Mammary epithelial cell (primary cell): ENCODE results near the gene HDAC4.

Experiments
- CTCF ChIP-seq, 2 donors: IDR thresholded peaks in 1 of 2; conservative IDR thresholded peaks in 1 of 2; 2 replicates each; pipeline ENCODE4 v1.5.1; 2011 to 2012; ENCODE audit warnings: inconsistent platforms in 2 of 2, low read length in 2 of 2, mild to moderate bottlenecking in 2 of 2, control low read depth in 1 of 2, low read depth in 1 of 2; ENCODE audit not compliant: insufficient read depth in 1 of 2; ENCODE audit errors: extremely low read depth in 1 of 2
- EZH2 ChIP-seq: IDR thresholded peaks from 2 replicates; pipeline ENCODE4 v1.6.1; 2012; ENCODE audit warnings: low read length, inconsistent platforms, borderline replicate concordance

- TF ChIP-seq CTCF (conservative IDR thresholded peaks at IDR 0.05 in 1 of 2, IDR thresholded peaks at IDR 0.05 in 1 of 2; ENCODE audit: extremely low read depth in 1 of 2, insufficient read depth in 1 of 2, low read depth in 1 of 2, low read length in 2 of 2) (no peak), EZH2 (no peak)
These were observed 136.9 kb downstream of the HDAC4 start for GRCh38 chr2:239263669-239264491.
